C4-2B (cell line): ENCODE data around the gene FCRL5.

Source experiments
- CTCF ChIP-seq: fragments of 450-650 bp; conservative IDR thresholded peaks from 2 replicates; pipeline ENCODE4 v1.5.1; 2017; ENCODE audit warnings: mild to moderate bottlenecking
- ZFX ChIP-seq: fragments of 450-650 bp; IDR thresholded peaks from 2 replicates; pipeline ENCODE4 v1.6.1; 2017

- TF ChIP-seq CTCF (no peak), ZFX (no peak)
Measured at GRCh38 chr1:157498736-157499090, 53.6 kb downstream of the FCRL5 start.
